OCI-LY1 (cell line): Measurements from ENCODE around the gene EPM2A.

ENCODE experiments used
- EZH2 ChIP-seq: fragments of 200-600 bp; sonication (generic), shearing (Covaris generic); IDR thresholded peaks from 2 replicates; pipeline ENCODE4 v1.8.0; 2017; ENCODE audit warnings: borderline replicate concordance, mixed run types, mild to moderate bottlenecking, antibody characterized with exemption, low read length, moderate library complexity, mixed read lengths
- TF ChIP-seq, protein P1 (sequence below): fragments of 200-600 bp; sonication (generic), shearing (Covaris generic); IDR thresholded peaks from 2 replicates; pipeline ENCODE4 v1.5.1; 2017; ENCODE audit warnings: mild to moderate bottlenecking, antibody characterized with exemption, low read length, moderate library complexity, mixed read lengths

DNA sequence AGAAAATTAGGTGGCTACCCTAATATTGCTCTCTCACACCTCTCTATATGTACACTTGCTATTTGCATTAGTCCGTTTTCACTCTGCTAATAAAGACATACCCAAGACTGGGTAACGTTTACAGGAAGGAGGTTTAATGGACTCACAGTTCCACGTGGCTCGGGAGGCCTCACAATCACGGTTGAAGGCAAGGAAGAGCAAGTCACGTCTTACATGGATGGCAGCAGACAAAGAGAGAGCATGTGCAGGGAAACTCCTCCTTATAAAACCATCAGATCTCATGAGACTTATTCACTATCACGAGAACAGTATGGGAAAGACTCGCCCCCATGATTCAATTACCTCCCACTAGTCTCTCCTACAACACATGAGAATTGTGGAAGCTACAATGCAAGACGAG, 53.4 kb downstream of the EPM2A start:
- TF ChIP-seq, protein P1, sequence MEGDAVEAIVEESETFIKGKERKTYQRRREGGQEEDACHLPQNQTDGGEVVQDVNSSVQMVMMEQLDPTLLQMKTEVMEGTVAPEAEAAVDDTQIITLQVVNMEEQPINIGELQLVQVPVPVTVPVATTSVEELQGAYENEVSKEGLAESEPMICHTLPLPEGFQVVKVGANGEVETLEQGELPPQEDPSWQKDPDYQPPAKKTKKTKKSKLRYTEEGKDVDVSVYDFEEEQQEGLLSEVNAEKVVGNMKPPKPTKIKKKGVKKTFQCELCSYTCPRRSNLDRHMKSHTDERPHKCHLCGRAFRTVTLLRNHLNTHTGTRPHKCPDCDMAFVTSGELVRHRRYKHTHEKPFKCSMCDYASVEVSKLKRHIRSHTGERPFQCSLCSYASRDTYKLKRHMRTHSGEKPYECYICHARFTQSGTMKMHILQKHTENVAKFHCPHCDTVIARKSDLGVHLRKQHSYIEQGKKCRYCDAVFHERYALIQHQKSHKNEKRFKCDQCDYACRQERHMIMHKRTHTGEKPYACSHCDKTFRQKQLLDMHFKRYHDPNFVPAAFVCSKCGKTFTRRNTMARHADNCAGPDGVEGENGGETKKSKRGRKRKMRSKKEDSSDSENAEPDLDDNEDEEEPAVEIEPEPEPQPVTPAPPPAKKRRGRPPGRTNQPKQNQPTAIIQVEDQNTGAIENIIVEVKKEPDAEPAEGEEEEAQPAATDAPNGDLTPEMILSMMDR: no peak
- TF ChIP-seq EZH2: no peak
